Activated T-cell treated with anti-CD3 and anti-CD28 coated beads for 24 hours (primary cell): Measurements from ENCODE around the gene RBM44.
"Not testable (repeated sequence)": the region's sequence is repeated elsewhere in the genome, so short reads cannot be mapped to it uniquely, and the experiment has no call there.

Experiments used
- DNase-seq: peaks from one replicate; pipeline ENCODE4 v3.0.0-alpha.2; 2020; ENCODE audit warnings: low read depth

The RBM44 gene

GRCh38 chr2:237798236-237799059 lies at the start of gene RBM44:
TSS of gene RBM44 (plus strand) at chr2:237798779. CDS start at chr2:237813610, 14,831 bp downstream.
- no peak for DNase-seq

DNA sequence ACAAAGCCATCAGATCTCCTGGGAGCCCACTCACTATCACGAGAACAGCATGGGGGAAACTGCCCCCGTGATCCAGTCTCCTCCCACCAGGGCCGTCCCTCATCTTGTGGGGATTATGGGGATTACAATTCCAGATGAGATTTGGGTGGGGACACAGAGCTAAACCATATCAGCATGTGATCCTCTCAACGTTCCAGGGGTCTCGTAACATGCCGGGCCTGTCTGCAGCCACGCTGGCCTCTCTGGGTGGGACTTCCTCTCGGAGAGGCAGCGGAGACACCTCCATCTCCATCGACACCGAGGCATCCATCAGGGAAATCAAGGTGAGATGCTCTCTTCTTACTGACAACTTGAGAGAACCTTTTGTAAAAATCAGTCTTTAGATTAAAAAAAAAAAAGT lies 49.6 kb upstream of the RBM44 start:
- no peak for DNase-seq

GRCh38 chr2:237749961-237750360 lies 48.6 kb upstream of the RBM44 start:
- no peak for DNase-seq

- DNase-seq, result not testable (repeated sequence)
Measured at GRCh38 chr2:237750441-237750840, 48.1 kb upstream of the RBM44 start.

DNA sequence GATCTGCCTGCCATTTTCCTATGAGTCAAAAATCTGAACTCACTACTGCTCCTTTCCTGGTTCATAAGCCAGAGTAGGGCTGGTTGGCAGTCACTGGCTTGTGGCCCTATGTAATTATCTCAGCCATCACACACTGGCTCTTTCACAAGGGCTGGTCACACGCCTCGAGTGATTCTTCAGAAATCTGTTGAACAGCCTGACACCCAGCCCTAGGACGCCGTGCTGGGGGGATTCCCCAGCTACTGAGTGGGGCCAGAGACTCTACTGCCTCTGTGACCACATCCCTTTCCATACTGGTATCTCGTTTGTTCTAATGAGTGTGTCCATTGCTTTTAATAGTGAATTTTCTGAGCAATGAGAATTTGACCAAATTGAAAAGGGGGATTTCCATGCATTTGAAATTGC lies 45.8 kb upstream of the RBM44 start:
- DNase-seq, result no peak

GRCh38 chr2:237754182-237754581 lies 44.4 kb upstream of the RBM44 start:
- DNase-seq, result no peak

- no peak for DNase-seq
Measured at GRCh38 chr2:237754626-237755248, 43.8 kb upstream of the RBM44 start.

DNA sequence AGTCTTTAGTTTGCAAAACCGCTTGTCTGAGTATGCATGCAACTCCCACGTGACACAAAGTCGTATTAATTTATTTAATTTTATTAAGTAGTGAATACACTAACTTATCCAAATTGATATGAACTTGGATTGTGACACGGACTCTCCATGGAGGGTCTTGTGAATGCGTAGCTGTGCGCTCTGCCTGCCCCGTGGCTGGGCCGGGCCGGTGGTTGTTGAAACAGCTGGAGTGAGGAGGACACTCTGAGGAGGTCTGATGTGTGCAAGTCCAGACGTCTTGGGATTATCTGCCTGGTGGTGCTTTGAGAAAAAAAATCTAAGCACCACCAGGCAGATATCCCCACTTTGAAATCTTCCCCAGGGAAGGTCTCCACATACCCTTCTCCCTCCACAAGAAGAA lies 41.0 kb upstream of the RBM44 start:
- DNase-seq, result no peak

- no peak for DNase-seq
Measured at GRCh38 chr2:237758185-237758584, 40.4 kb upstream of the RBM44 start.

GRCh38 chr2:237759176-237759575 lies 39.4 kb upstream of the RBM44 start:
- DNase-seq, result no peak

DNA sequence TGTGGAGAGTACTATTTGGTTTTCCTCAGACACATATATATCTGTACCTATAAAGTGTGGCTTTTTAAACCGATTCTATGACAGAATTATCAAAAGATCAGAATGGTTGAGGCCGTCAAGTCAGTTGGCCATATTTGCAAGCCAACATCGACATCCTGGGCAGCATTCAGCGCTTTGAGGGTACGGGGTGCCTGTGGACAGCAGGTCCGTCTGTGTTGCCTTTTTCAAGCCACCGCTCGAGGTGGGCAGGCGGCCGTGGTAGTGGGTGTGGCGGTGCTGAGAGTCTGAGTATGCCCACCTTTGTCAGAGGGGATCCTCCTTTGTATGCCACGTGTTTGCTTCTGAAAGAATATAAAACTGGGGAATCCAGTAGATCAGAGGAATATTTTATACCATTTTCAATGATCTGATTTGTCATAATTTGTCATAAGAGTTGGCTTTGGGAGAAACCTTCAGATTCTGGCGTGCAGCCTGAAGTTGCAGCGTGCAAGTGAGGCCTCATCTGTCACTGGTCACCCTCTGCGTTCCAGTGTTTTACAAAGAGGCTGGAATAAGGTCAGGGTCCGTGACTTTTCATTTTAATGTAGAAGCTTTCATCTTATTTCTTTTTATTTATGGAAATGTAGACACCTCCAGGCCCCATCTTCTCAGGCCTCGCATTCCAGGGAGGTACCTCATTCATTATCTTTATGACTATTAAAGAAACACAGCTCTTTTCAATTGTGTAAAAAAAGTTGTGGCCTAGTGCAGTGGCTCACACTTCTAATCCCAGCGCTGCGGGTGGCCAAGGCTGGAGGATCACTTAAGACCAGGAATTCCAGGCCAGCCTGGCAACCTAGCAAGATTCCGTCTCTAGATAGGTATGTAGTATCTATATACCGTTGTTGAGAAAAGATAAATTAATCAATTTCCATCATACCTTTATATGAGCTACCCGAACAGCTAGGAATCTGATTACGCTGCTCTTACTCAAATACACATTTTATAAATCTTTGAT lies 37.8 kb upstream of the RBM44 start:
- DNase-seq, result no peak

- DNase-seq, result not testable (repeated sequence)
Measured at GRCh38 chr2:237762291-237763182, 36.0 kb upstream of the RBM44 start.

- DNase-seq, result no peak
Measured at GRCh38 chr2:237763812-237764211, 34.8 kb upstream of the RBM44 start.

DNA sequence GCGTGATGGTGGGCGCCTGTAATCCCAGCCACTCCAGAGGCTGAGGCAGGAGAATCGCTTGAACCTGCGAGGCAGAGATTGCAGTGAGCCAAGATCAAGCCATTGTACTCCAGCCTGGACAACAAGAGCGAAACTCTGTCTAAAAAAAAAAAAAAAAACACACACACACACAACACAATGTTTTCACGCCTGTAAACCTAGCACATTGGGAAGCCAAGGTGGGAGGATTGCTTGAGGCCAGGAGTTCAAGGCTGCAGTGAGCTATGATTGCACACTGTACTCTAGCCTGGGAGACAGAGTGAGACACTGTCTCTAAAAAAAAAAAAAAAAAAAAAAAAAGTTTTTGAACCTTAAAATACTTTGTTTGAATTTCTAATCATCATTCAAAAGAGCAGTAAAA lies 33.5 kb upstream of the RBM44 start:
- not testable (repeated sequence) for DNase-seq

- no peak for DNase-seq
Measured at GRCh38 chr2:237765875-237766274, 32.7 kb upstream of the RBM44 start.

DNA sequence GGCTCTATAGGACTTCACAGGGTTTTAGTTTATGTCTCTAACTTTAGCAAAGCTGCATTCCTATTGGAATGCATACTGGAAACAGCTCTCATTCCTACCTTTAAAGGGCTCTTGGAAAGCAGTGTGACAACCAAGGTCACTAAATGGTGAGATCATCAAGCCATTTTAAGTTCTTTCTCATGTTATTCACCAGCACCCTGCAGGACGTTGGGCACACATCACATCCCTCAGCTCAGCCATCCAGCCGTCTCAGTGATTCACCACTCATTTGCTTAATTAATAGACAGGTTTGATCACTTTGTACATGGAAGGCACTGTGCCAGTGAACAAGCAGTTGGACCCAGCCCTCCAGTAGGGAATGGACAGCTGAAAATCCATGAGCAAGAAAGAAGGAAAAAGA lies 32.2 kb upstream of the RBM44 start:
- no peak for DNase-seq

DNA sequence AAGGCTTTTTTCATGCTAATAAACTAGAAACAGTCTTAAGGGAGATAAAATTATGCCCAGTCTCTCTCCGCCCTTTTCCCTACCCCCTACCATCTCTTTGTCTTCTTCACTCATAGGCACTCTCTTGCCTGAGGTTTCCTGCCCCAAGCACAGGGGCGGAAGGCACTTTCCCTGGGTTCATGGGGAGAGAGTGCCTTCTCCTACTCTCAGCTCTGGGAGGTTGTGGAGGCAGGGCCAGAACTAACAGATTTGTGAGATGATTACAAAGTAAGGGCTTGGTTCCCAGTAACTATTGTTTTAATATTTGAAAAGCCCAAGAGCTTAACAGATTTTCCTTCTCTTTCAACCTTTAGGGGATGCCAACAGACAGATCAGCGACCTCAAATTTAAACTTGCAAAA lies 26.1 kb upstream of the RBM44 start:
- DNase-seq, result no peak

- no peak for DNase-seq
Measured at GRCh38 chr2:237773826-237774225, 24.8 kb upstream of the RBM44 start.

- DNase-seq, result peak; percentile 23
Measured at GRCh38 chr2:237774811-237775553, 23.6 kb upstream of the RBM44 start.

GRCh38 chr2:237779521-237779920 lies 19.1 kb upstream of the RBM44 start:
- DNase-seq, result no peak

GRCh38 chr2:237782181-237782580 lies 16.4 kb upstream of the RBM44 start:
- DNase-seq, result no peak
